ENCODE data around the gene ECHS1. TPM values are rescaled to one million over a fixed set of nuclear protein-coding genes. Genes with fewer than 3 reads are reported as not detected.

The ECHS1 gene
- total RNA-seq, 1 experiment from 2014 or later: 100 TPM

GRCh38 chr10:133351408-133352318, 21.5 kb downstream of the ECHS1 start:
- in situ Hi-C loops (cut with HindIII; ENCODE audit: low pct_unique_long_range_greater_than_20kb, low sequenced_read_pairs): no loop called here
- no peak for DNase-seq (ENCODE audit: low read depth)

- DNase-seq (ENCODE audit: low read depth): no peak
- in situ Hi-C loops (cut with HindIII; ENCODE audit: low pct_unique_long_range_greater_than_20kb, low sequenced_read_pairs): no loop called here
These were observed 22.2 kb downstream of the ECHS1 start for GRCh38 chr10:133350950-133351329.

GRCh38 chr10:133350283-133350949, 22.7 kb downstream of the ECHS1 start:
- in situ Hi-C loops (cut with HindIII; ENCODE audit: low pct_unique_long_range_greater_than_20kb, low sequenced_read_pairs): no loop called here
- no peak for DNase-seq (ENCODE audit: low read depth)

- DNase-seq (ENCODE audit: low read depth): no peak
- in situ Hi-C loops (cut with HindIII; ENCODE audit: low pct_unique_long_range_greater_than_20kb, low sequenced_read_pairs): no loop called here
These were observed 23.6 kb downstream of the ECHS1 start for GRCh38 chr10:133349577-133350011.

GRCh38 chr10:133349160-133349568, 24.0 kb downstream of the ECHS1 start:
- DNase-seq (ENCODE audit: low read depth): no peak
- in situ Hi-C loops (cut with HindIII; ENCODE audit: low pct_unique_long_range_greater_than_20kb, low sequenced_read_pairs): no loop called here

GRCh38 chr10:133347710-133348517, 25.2 kb downstream of the ECHS1 start:
- DNase-seq (ENCODE audit: low read depth): no peak
- in situ Hi-C loops (cut with HindIII; ENCODE audit: low pct_unique_long_range_greater_than_20kb, low sequenced_read_pairs): no loop called here

- in situ Hi-C loops (cut with HindIII; ENCODE audit: low pct_unique_long_range_greater_than_20kb, low sequenced_read_pairs): no loop called here
- no peak for DNase-seq (ENCODE audit: low read depth)
These were observed 26.7 kb downstream of the ECHS1 start for GRCh38 chr10:133346413-133346812.

- in situ Hi-C loops (cut with HindIII; ENCODE audit: low pct_unique_long_range_greater_than_20kb, low sequenced_read_pairs): no loop called here
- no peak for DNase-seq (ENCODE audit: low read depth)
These were observed 28.9 kb downstream of the ECHS1 start for GRCh38 chr10:133344236-133344635.

- no peak for DNase-seq (ENCODE audit: low read depth)
- in situ Hi-C loops (cut with HindIII; ENCODE audit: low pct_unique_long_range_greater_than_20kb, low sequenced_read_pairs): no loop called here
These were observed 29.6 kb downstream of the ECHS1 start for GRCh38 chr10:133343558-133343957.

GRCh38 chr10:133342942-133343341, 30.2 kb downstream of the ECHS1 start:
- in situ Hi-C loops (cut with HindIII; ENCODE audit: low pct_unique_long_range_greater_than_20kb, low sequenced_read_pairs): no loop called here

GRCh38 chr10:133341983-133342382, 31.2 kb downstream of the ECHS1 start:
- in situ Hi-C loops (cut with HindIII; ENCODE audit: low pct_unique_long_range_greater_than_20kb, low sequenced_read_pairs): no loop called here
- DNase-seq (ENCODE audit: low read depth): no peak

More at GRCh38 chr10:133342942-133343341, 30.2 kb downstream of the ECHS1 start:
- DNase-seq (ENCODE audit: low read depth): no peak

GRCh38 chr10:133339708-133340380, 33.3 kb downstream of the ECHS1 start:
- DNase-seq (ENCODE audit: low read depth): no peak
- in situ Hi-C loops (cut with HindIII; ENCODE audit: low pct_unique_long_range_greater_than_20kb, low sequenced_read_pairs): no loop called here

- DNase-seq (ENCODE audit: low read depth): no peak
- in situ Hi-C loops (cut with HindIII; ENCODE audit: low pct_unique_long_range_greater_than_20kb, low sequenced_read_pairs): no loop called here
These were observed 34.8 kb downstream of the ECHS1 start for GRCh38 chr10:133338080-133339071.

GRCh38 chr10:133337370-133337725, 35.8 kb downstream of the ECHS1 start:
- in situ Hi-C loops (cut with HindIII; ENCODE audit: low pct_unique_long_range_greater_than_20kb, low sequenced_read_pairs): no loop called here
- DNase-seq (ENCODE audit: low read depth): no peak

- in situ Hi-C loops (cut with HindIII; ENCODE audit: low pct_unique_long_range_greater_than_20kb, low sequenced_read_pairs): no loop called here
- DNase-seq (ENCODE audit: low read depth): no peak
These were observed 36.4 kb downstream of the ECHS1 start, which contains the start of gene CALY for GRCh38 chr10:133336577-133337369. Gene CALY, minus strand, starts transcription at chr10:133336896. Its CDS starts 7,907 bp downstream, at chr10:133328989.

GRCh38 chr10:133336118-133336576, 37.0 kb downstream of the ECHS1 start:
- in situ Hi-C loops (cut with HindIII; ENCODE audit: low pct_unique_long_range_greater_than_20kb, low sequenced_read_pairs): no loop called here
- DNase-seq (ENCODE audit: low read depth): no peak

All from Caki2 (cell line).